Mammary epithelial cell (primary cell): Measurements from ENCODE around the gene IQSEC1.

Source experiments
- EZH2 ChIP-seq: IDR thresholded peaks from 2 replicates; pipeline ENCODE4 v1.6.1; 2012; ENCODE audit warnings: low read length, inconsistent platforms, borderline replicate concordance
- TF ChIP-seq, protein P1 (sequence below), 2 donors: IDR thresholded peaks in 1 of 2; conservative IDR thresholded peaks in 1 of 2; 2 replicates each; pipeline ENCODE4 v1.5.1; 2011 to 2012; ENCODE audit warnings: inconsistent platforms in 2 of 2, low read length in 2 of 2, mild to moderate bottlenecking in 2 of 2, control low read depth in 1 of 2, low read depth in 1 of 2; ENCODE audit not compliant: insufficient read depth in 1 of 2; ENCODE audit errors: extremely low read depth in 1 of 2

DNA sequence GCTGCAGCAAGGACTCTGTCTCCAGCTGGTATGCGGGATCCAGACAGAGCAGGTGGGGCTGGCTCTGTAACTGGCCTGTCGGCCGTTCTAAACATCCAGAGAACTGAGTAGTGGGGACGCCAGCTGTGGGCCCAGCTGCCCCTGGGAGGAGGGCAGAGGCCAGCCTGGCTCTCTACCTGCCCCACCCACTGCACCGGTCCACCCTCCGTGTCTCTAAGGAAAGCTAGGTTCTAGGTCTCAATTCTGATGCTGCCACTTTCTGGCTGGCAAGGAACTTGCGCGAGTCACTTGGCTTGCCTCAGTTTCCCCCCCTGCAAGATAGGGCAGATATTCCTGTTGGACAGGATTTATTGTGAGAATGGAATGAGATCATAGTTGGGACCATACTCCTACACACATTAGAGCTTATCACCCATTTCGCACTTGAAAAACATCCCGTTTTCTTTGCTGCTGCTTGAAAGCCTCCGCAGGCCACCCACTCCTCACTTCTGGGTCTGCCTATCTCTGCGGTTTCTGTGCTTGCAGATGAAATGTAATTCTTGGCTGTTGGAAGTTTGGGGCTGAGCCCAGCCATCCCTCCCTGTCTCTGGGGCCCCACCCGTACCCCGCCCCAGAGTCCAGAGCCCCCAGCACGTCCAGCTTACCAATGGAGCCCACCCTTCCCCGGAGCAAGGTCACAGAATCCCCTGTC is 65.8 kb downstream of the IQSEC1 start:
- TF ChIP-seq, protein P1, sequence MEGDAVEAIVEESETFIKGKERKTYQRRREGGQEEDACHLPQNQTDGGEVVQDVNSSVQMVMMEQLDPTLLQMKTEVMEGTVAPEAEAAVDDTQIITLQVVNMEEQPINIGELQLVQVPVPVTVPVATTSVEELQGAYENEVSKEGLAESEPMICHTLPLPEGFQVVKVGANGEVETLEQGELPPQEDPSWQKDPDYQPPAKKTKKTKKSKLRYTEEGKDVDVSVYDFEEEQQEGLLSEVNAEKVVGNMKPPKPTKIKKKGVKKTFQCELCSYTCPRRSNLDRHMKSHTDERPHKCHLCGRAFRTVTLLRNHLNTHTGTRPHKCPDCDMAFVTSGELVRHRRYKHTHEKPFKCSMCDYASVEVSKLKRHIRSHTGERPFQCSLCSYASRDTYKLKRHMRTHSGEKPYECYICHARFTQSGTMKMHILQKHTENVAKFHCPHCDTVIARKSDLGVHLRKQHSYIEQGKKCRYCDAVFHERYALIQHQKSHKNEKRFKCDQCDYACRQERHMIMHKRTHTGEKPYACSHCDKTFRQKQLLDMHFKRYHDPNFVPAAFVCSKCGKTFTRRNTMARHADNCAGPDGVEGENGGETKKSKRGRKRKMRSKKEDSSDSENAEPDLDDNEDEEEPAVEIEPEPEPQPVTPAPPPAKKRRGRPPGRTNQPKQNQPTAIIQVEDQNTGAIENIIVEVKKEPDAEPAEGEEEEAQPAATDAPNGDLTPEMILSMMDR (conservative IDR thresholded peaks at IDR 0.05 in 1 of 2, IDR thresholded peaks at IDR 0.05 in 1 of 2; ENCODE audit: extremely low read depth in 1 of 2, insufficient read depth in 1 of 2, low read depth in 1 of 2, low read length in 2 of 2), result no peak
- TF ChIP-seq EZH2, result no peak
